HepG2 (cell line): ENCODE data around the gene CALM1. TPM values are rescaled to one million over a fixed set of nuclear protein-coding genes. Genes with fewer than 3 reads are reported as not detected.

ENCODE experiments used
- BRCA1 ChIP-seq: sonication (generic); formaldehyde crosslinking; IDR thresholded peaks from 2 replicates; pipeline ENCODE4 v1.4.0; 2020; ENCODE audit warnings: missing genetic modification reagents
- E2F2 ChIP-seq: sonication (generic); formaldehyde crosslinking; IDR thresholded peaks from 2 replicates; pipeline ENCODE4 v1.4.0; 2020; ENCODE audit warnings: missing genetic modification reagents, borderline replicate concordance
- HNF4A ChIP-seq: sonication (generic); formaldehyde crosslinking; IDR thresholded peaks from 2 replicates; pipeline ENCODE4 v1.4.0; 2020; ENCODE audit warnings: missing genetic modification reagents
- HNRNPUL1 ChIP-seq: fragments of 200-400 bp; formaldehyde crosslinking; IDR thresholded peaks from 2 replicates; pipeline ENCODE4 v1.6.1; 2017; ENCODE audit warnings: low read depth, mild to moderate bottlenecking, low read length, moderate library complexity
- ISX ChIP-seq: sonication (generic); formaldehyde crosslinking; conservative IDR thresholded peaks from 2 replicates; pipeline ENCODE4 v1.5.0; 2020; ENCODE audit warnings: missing genetic modification reagents
- MXD4 ChIP-seq: IDR thresholded peaks from 2 replicates; pipeline ENCODE4 v1.6.1; 2016; ENCODE audit warnings: mild to moderate bottlenecking, missing biosample characterization, missing genetic modification reagents
- NRL ChIP-seq: sonication (generic); formaldehyde crosslinking; IDR thresholded peaks from 2 replicates; pipeline ENCODE4 v1.5.0; 2020; ENCODE audit warnings: missing genetic modification reagents, mild to moderate bottlenecking, moderate library complexity, borderline replicate concordance
- PRMT3 ChIP-seq: sonication (generic); formaldehyde crosslinking; IDR thresholded peaks from 2 replicates; pipeline ENCODE4 v1.8.1; 2022; ENCODE audit warnings: low read depth, mild to moderate bottlenecking, moderate library complexity, missing genetic modification reagents, borderline replicate concordance
- SIX1 ChIP-seq: sonication (generic); formaldehyde crosslinking; IDR thresholded peaks from 2 replicates; pipeline ENCODE4 v1.4.0; 2020; ENCODE audit warnings: missing genetic modification reagents, borderline replicate concordance
- TCF7 ChIP-seq: sonication (generic); IDR thresholded peaks from 2 replicates; pipeline ENCODE4 v1.6.1; 2016; ENCODE audit warnings: antibody characterized with exemption, low read depth
- ZFP1 ChIP-seq: IDR thresholded peaks from 2 replicates; pipeline ENCODE4 v1.6.1; 2016
- ZFP36L1 ChIP-seq: sonication (generic); formaldehyde crosslinking; IDR thresholded peaks from 2 replicates; pipeline ENCODE4 v1.8.0; 2022; ENCODE audit warnings: mild to moderate bottlenecking, missing genetic modification reagents, moderate library complexity
- ZFP62 ChIP-seq: sonication (generic); formaldehyde crosslinking; IDR thresholded peaks from 2 replicates; pipeline ENCODE4 v1.4.0; 2020; ENCODE audit warnings: missing genetic modification reagents
- ZFX ChIP-seq: sonication (generic); formaldehyde crosslinking; IDR thresholded peaks from 2 replicates; pipeline ENCODE4 v1.4.0; 2020; ENCODE audit warnings: mild to moderate bottlenecking, low read depth, missing genetic modification reagents, moderate library complexity
- ZFYVE20 ChIP-seq: sonication (generic); formaldehyde crosslinking; IDR thresholded peaks from 2 replicates; pipeline ENCODE4 v1.8.0; 2023; ENCODE audit warnings: low read depth, mild to moderate bottlenecking, moderate library complexity, missing genetic modification reagents, borderline replicate concordance
- ZMAT3 ChIP-seq: sonication (generic); formaldehyde crosslinking; conservative IDR thresholded peaks from 2 replicates; pipeline ENCODE4 v1.7.0; 2021; ENCODE audit warnings: missing genetic modification reagents
- ZNF207 ChIP-seq: fragments of 450-650 bp; IDR thresholded peaks from 2 replicates; pipeline ENCODE4 v1.6.1; 2016; ENCODE audit warnings: antibody characterized with exemption, borderline replicate concordance
- ZNF260 ChIP-seq: sonication (generic); formaldehyde crosslinking; IDR thresholded peaks from 2 replicates; pipeline ENCODE4 v1.4.0; 2020; ENCODE audit warnings: missing genetic modification reagents, low read depth, mild to moderate bottlenecking, borderline replicate concordance
- ZNF282 ChIP-seq: fragments of 450-650 bp; IDR thresholded peaks from 2 replicates; pipeline ENCODE4 v1.6.1; 2018; ENCODE audit not compliant: partially characterized antibody
- ZNF331 ChIP-seq: sonication (generic); formaldehyde crosslinking; IDR thresholded peaks from 2 replicates; pipeline ENCODE4 v1.4.0; 2020; ENCODE audit warnings: missing genetic modification reagents
- ZNF382 ChIP-seq: sonication (generic); formaldehyde crosslinking; IDR thresholded peaks from 2 replicates; pipeline ENCODE4 v1.5.0; 2020; ENCODE audit warnings: missing genetic modification reagents, mild to moderate bottlenecking, borderline replicate concordance
- ZNF552 ChIP-seq: sonication (generic); formaldehyde crosslinking; IDR thresholded peaks from 2 replicates; pipeline ENCODE4 v1.9.0; 2022; ENCODE audit warnings: missing genetic modification reagents, mild to moderate bottlenecking, borderline replicate concordance
- ZNF670 ChIP-seq: sonication (generic); formaldehyde crosslinking; IDR thresholded peaks from 2 replicates; pipeline ENCODE4 v1.8.0; 2022; ENCODE audit warnings: mild to moderate bottlenecking, missing genetic modification reagents, borderline replicate concordance
- ZNF777 ChIP-seq: sonication (generic); formaldehyde crosslinking; IDR thresholded peaks from 2 replicates; pipeline ENCODE4 v1.4.0; 2020; ENCODE audit warnings: missing genetic modification reagents
- polyA plus RNA-seq, 8 experiments: library from polyadenylated mRNA; depleted of rRNA in 3 of 8; stranded (reverse) in 7 of 8; unstranded in 1 of 8; fragments of >200 nt; fragmentation: Illumina TruSeq in 4 of 8; extraction: Trizol in 4 of 8; gene quantifications; 2 replicates each; pipeline versions ENCODE4 v1.2.1 to v1.2.3, GENCODE V29; 2011 to 2016; ENCODE audit warnings: low read depth in 4 of 8, missing spikeins in 1 of 8, mixed read lengths in 1 of 8; ENCODE audit not compliant: insufficient read depth in 1 of 8
- total RNA-seq, 5 experiments: library from RNA; depleted of rRNA; stranded (reverse); fragments of >200 nt; fragmentation: Illumina TruSeq; extraction: Trizol; gene quantifications; 2 replicates each; pipeline ENCODE4 v1.2.3, GENCODE V29; 2016; ENCODE audit warnings: low read depth in 1 of 5
- TF ChIP-seq, protein P1 (sequence below): sonication (generic); formaldehyde crosslinking; conservative IDR thresholded peaks from 2 replicates; pipeline ENCODE4 v1.4.0; 2020; ENCODE audit warnings: missing genetic modification reagents
- TF ChIP-seq, protein P2 (sequence below): sonication (generic); formaldehyde crosslinking; IDR thresholded peaks from 2 replicates; pipeline ENCODE4 v1.4.0; 2020; ENCODE audit warnings: missing genetic modification reagents

CALM1 gene
- total and polyA plus RNA-seq, 2 of the 13 experiments (the other 11 are each of a cell fraction or from before 2014, with no cell fraction given): 110 to 238 TPM

- TF ChIP-seq, protein P1, sequence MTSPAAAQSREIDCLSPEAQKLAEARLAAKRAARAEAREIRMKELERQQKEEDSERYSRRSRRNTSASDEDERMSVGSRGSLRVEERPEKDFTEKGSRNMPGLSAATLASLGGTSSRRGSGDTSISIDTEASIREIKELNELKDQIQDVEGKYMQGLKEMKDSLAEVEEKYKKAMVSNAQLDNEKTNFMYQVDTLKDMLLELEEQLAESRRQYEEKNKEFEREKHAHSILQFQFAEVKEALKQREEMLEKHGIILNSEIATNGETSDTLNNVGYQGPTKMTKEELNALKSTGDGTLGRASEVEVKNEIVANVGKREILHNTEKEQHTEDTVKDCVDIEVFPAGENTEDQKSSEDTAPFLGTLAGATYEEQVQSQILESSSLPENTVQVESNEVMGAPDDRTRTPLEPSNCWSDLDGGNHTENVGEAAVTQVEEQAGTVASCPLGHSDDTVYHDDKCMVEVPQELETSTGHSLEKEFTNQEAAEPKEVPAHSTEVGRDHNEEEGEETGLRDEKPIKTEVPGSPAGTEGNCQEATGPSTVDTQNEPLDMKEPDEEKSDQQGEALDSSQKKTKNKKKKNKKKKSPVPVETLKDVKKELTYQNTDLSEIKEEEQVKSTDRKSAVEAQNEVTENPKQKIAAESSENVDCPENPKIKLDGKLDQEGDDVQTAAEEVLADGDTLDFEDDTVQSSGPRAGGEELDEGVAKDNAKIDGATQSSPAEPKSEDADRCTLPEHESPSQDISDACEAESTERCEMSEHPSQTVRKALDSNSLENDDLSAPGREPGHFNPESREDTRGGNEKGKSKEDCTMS (CRISPR knock-in tag): 0 out of 2 replicates have a peak, but pooled peaks have one; percentile 17
- TF ChIP-seq BRCA1 (CRISPR knock-in tag): no peak; the same call in 1 of the 2 replicates
- TF ChIP-seq ZNF207: no peak
- TF ChIP-seq ZFP1 (CRISPR knock-in tag): peak; percentile 76; the same call in 1 of the 2 replicates
- TF ChIP-seq ZNF552 (CRISPR knock-in tag): 0 out of 2 replicates have a peak, but pooled peaks have one; percentile 25
- no peak for TF ChIP-seq ZNF670 (CRISPR knock-in tag)
- TF ChIP-seq ZFYVE20 (CRISPR knock-in tag): 0 out of 2 replicates have a peak, but pooled peaks have one; percentile 69
- peak; percentile 5; the same call in 1 of the 2 replicates for TF ChIP-seq HNF4A (CRISPR knock-in tag)
- TF ChIP-seq ZFP62 (CRISPR knock-in tag): no peak
- TF ChIP-seq TCF7: no peak
- peak; percentile 44; the same call in 1 of the 2 replicates for TF ChIP-seq ZMAT3 (CRISPR knock-in tag)
- TF ChIP-seq, protein P2, sequence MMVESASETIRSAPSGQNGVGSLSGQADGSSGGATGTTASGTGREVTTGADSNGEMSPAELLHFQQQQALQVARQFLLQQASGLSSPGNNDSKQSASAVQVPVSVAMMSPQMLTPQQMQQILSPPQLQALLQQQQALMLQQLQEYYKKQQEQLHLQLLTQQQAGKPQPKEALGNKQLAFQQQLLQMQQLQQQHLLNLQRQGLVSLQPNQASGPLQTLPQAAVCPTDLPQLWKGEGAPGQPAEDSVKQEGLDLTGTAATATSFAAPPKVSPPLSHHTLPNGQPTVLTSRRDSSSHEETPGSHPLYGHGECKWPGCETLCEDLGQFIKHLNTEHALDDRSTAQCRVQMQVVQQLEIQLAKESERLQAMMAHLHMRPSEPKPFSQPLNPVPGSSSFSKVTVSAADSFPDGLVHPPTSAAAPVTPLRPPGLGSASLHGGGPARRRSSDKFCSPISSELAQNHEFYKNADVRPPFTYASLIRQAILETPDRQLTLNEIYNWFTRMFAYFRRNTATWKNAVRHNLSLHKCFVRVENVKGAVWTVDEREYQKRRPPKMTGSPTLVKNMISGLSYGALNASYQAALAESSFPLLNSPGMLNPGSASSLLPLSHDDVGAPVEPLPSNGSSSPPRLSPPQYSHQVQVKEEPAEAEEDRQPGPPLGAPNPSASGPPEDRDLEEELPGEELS (CRISPR knock-in tag): no peak; the same call in 1 of the 2 replicates
- no peak for TF ChIP-seq E2F2
- peak; percentile 91; the same call in 1 of the 2 replicates for TF ChIP-seq ZNF331 (CRISPR knock-in tag)
- TF ChIP-seq HNRNPUL1: peak; percentile 94
- TF ChIP-seq ZNF777 (CRISPR knock-in tag): peak; percentile 77
- peak; percentile 87 for TF ChIP-seq ZFX (CRISPR knock-in tag)
- TF ChIP-seq ISX (CRISPR knock-in tag): no peak
- TF ChIP-seq SIX1 (CRISPR knock-in tag): 0 out of 2 replicates have a peak, but pooled peaks have one; percentile 18
- TF ChIP-seq ZNF260 (CRISPR knock-in tag): no peak
- no peak for TF ChIP-seq ZFP36L1 (CRISPR knock-in tag)
- TF ChIP-seq ZNF382 (CRISPR knock-in tag): no peak
- peak; percentile 85; the same call in 1 of the 2 replicates for TF ChIP-seq MXD4
- TF ChIP-seq ZNF282: no peak
- TF ChIP-seq PRMT3 (CRISPR knock-in tag): 0 out of 2 replicates have a peak, but pooled peaks have one; percentile 10
- TF ChIP-seq NRL (CRISPR knock-in tag): peak; percentile 54; the same call in 1 of the 2 replicates
Observed at GRCh38 chr14:90383126-90383730, 13.6 kb upstream of the CALM1 start (continued).
